ENCODE results near the gene AIPL1.

DNA sequence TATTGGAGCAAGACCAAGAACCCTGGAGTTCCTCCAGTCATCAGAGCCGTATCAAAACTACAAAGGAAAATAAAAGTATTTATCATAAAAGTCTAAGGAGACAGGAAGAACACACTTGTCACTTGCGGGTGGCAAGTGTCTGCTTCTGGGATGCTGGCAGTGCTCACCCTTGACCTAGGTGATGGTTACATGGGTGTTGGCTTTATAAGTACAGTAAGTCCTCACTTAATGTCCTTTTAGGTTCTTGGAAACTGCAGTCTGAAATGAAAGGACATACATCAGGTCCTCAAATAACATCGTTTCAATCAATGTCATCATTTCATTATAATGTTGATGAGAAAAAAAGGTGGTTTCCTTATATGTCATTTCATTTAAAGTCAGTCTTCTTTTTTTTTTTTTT is 3.0 kb upstream of the AIPL1 start:
- TF ChIP-seq TCF7L2 (IDR thresholded peaks at IDR 0.05; ENCODE audit: borderline replicate concordance, extremely low read depth, insufficient read depth, insufficient read length) = no peak
- TF ChIP-seq, protein P1, sequence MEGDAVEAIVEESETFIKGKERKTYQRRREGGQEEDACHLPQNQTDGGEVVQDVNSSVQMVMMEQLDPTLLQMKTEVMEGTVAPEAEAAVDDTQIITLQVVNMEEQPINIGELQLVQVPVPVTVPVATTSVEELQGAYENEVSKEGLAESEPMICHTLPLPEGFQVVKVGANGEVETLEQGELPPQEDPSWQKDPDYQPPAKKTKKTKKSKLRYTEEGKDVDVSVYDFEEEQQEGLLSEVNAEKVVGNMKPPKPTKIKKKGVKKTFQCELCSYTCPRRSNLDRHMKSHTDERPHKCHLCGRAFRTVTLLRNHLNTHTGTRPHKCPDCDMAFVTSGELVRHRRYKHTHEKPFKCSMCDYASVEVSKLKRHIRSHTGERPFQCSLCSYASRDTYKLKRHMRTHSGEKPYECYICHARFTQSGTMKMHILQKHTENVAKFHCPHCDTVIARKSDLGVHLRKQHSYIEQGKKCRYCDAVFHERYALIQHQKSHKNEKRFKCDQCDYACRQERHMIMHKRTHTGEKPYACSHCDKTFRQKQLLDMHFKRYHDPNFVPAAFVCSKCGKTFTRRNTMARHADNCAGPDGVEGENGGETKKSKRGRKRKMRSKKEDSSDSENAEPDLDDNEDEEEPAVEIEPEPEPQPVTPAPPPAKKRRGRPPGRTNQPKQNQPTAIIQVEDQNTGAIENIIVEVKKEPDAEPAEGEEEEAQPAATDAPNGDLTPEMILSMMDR (IDR thresholded peaks at IDR 0.05 in 2 of 3, conservative IDR thresholded peaks at IDR 0.05 in 1 of 3; ENCODE audit: borderline replicate concordance in 1 of 3, insufficient read depth in 1 of 3, low read depth in 2 of 3, low read length in 2 of 3) = no peak
- TF ChIP-seq RAD21 (IDR thresholded peaks at IDR 0.05; ENCODE audit: low read depth) = no peak
- no peak for TF ChIP-seq CEBPB (IDR thresholded peaks at IDR 0.05; ENCODE audit: low read depth)
- TF ChIP-seq FOSL1 (IDR thresholded peaks at IDR 0.05; ENCODE audit: low read depth) = no peak
- TF ChIP-seq, protein P2, sequence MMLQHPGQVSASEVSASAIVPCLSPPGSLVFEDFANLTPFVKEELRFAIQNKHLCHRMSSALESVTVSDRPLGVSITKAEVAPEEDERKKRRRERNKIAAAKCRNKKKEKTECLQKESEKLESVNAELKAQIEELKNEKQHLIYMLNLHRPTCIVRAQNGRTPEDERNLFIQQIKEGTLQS (IDR thresholded peaks at IDR 0.05) = no peak
